ENCODE data around the gene USP53. TPM values are rescaled to one million over a fixed set of nuclear protein-coding genes. Genes with fewer than 3 reads are reported as not detected.
A peak's percentile ranks its signal among the peaks of the same experiment; 100 is the strongest.

USP53 gene
- total and polyA plus RNA-seq, 9 of the 15 experiments (the other 6 are each of a cell fraction or from before 2014, with no cell fraction given) = 2.9 to 9.6 (median 8.3) TPM

GRCh38 chr4:119212234-119212963 lies at the start of gene USP53 (continued):
- TF ChIP-seq, protein P1, sequence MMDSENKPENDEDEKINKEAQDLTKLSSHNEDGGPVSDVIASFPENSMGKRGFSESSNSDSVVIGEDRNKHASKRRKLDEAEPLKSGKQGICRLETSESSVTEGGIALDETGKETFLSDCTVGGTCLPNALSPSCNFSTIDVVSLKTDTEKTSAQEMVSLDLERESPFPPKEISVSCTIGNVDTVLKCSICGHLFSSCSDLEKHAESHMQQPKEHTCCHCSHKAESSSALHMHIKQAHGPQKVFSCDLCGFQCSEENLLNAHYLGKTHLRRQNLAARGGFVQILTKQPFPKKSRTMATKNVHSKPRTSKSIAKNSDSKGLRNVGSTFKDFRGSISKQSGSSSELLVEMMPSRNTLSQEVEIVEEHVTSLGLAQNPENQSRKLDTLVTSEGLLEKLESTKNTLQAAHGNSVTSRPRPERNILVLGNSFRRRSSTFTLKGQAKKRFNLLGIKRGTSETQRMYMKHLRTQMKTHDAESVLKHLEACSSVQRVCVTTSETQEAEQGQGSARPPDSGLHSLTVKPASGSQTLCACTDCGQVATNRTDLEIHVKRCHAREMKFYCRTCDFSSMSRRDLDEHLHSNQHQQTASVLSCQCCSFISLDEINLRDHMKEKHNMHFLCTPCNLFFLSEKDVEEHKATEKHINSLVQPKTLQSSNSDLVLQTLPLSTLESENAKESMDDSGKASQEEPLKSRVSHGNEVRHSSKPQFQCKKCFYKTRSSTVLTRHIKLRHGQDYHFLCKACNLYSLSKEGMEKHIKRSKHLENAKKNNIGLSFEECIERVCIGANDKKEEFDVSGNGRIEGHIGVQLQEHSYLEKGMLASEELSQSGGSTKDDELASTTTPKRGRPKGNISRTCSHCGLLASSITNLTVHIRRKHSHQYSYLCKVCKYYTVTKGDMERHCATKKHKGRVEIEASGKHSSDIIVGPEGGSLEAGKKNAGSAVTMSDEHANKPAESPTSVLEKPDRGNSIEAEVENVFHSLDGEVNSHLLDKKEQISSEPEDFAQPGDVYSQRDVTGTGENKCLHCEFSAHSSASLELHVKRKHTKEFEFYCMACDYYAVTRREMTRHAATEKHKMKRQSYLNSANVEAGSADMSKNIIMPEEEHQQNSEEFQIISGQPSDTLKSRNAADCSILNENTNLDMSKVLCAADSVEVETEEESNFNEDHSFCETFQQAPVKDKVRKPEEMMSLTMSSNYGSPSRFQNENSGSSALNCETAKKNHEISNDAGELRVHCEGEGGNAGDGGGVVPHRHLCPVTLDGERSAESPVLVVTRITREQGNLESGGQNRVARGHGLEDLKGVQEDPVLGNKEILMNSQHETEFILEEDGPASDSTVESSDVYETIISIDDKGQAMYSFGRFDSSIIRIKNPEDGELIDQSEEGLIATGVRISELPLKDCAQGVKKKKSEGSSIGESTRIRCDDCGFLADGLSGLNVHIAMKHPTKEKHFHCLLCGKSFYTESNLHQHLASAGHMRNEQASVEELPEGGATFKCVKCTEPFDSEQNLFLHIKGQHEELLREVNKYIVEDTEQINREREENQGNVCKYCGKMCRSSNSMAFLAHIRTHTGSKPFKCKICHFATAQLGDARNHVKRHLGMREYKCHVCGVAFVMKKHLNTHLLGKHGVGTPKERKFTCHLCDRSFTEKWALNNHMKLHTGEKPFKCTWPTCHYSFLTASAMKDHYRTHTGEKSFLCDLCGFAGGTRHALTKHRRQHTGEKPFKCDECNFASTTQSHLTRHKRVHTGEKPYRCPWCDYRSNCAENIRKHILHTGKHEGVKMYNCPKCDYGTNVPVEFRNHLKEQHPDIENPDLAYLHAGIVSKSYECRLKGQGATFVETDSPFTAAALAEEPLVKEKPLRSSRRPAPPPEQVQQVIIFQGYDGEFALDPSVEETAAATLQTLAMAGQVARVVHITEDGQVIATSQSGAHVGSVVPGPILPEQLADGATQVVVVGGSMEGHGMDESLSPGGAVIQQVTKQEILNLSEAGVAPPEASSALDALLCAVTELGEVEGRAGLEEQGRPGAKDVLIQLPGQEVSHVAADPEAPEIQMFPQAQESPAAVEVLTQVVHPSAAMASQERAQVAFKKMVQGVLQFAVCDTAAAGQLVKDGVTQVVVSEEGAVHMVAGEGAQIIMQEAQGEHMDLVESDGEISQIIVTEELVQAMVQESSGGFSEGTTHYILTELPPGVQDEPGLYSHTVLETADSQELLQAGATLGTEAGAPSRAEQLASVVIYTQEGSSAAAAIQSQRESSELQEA (IDR thresholded peaks at IDR 0.05; ENCODE audit: low read depth) = no peak
- TF ChIP-seq, protein P2, sequence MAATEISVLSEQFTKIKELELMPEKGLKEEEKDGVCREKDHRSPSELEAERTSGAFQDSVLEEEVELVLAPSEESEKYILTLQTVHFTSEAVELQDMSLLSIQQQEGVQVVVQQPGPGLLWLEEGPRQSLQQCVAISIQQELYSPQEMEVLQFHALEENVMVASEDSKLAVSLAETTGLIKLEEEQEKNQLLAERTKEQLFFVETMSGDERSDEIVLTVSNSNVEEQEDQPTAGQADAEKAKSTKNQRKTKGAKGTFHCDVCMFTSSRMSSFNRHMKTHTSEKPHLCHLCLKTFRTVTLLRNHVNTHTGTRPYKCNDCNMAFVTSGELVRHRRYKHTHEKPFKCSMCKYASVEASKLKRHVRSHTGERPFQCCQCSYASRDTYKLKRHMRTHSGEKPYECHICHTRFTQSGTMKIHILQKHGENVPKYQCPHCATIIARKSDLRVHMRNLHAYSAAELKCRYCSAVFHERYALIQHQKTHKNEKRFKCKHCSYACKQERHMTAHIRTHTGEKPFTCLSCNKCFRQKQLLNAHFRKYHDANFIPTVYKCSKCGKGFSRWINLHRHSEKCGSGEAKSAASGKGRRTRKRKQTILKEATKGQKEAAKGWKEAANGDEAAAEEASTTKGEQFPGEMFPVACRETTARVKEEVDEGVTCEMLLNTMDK (IDR thresholded peaks at IDR 0.05; ENCODE audit: borderline replicate concordance, insufficient read depth, low read depth, low read length, poor library complexity, severe bottlenecking) = no peak
- TF ChIP-seq POLR2AphosphoS5 (IDR thresholded peaks at IDR 0.05; ENCODE audit: control insufficient read depth, insufficient read depth, low read depth, low read length) (peak; percentile 80), ARNT (IDR thresholded peaks at IDR 0.05) (no peak), CEBPB (tag; IDR thresholded peaks at IDR 0.05) (no peak), BRF2 (IDR thresholded peaks at IDR 0.05; ENCODE audit: borderline replicate concordance, insufficient read depth, insufficient read length) (no peak), ELF1 (tag; IDR thresholded peaks at IDR 0.05) (no peak), MCM2 (IDR thresholded peaks at IDR 0.05; ENCODE audit: low read depth) (no peak), PRMT5 (CRISPR knock-in tag; IDR thresholded peaks at IDR 0.05) (no peak), RBM25 (IDR thresholded peaks at IDR 0.05; ENCODE audit: low read depth, low read length, severe bottlenecking) (no peak), TCF7L2 (IDR thresholded peaks at IDR 0.05; ENCODE audit: low read depth, low read length) (no peak), MCM7 (IDR thresholded peaks at IDR 0.05) (no peak), ZNF212 (CRISPR knock-in tag; IDR thresholded peaks at IDR 0.05) (no peak), SRF (CRISPR knock-in tag; IDR thresholded peaks at IDR 0.05) (no peak), EGR1 (conservative IDR thresholded peaks at IDR 0.05) (0 out of 2 replicates have a peak, but pooled peaks have one; percentile 15)
